Rectal smooth muscle tissue (tissue), 1 donor: Measurements from ENCODE around the gene PBX4.
"Not testable (repeated sequence)": the region's sequence is repeated elsewhere in the genome, so short reads cannot be mapped to it uniquely, and the experiment has no call there.

Experiments
- H3K27ac ChIP-seq: one replicate; pipeline ENCODE4 v1.7.0; 2013; ENCODE audit warnings: low read depth, low read length, inconsistent platforms
- H3K27me3 ChIP-seq: one replicate; pipeline ENCODE4 v1.7.0; 2013; ENCODE audit warnings: low read length; ENCODE audit not compliant: control insufficient read depth, insufficient read depth
- H3K36me3 ChIP-seq: one replicate; pipeline ENCODE4 v1.7.0; 2013; ENCODE audit warnings: low read length; ENCODE audit not compliant: control insufficient read depth, insufficient read depth
- H3K4me1 ChIP-seq: one replicate; pipeline ENCODE4 v1.7.0; 2013; ENCODE audit warnings: low read length; ENCODE audit not compliant: control insufficient read depth, insufficient read depth
- H3K4me3 ChIP-seq: one replicate; pipeline ENCODE4 v1.7.0; 2013; ENCODE audit warnings: low read length
- H3K9ac ChIP-seq: one replicate; pipeline ENCODE4 v1.7.0; 2013; ENCODE audit warnings: low read length

PBX4 gene

DNA sequence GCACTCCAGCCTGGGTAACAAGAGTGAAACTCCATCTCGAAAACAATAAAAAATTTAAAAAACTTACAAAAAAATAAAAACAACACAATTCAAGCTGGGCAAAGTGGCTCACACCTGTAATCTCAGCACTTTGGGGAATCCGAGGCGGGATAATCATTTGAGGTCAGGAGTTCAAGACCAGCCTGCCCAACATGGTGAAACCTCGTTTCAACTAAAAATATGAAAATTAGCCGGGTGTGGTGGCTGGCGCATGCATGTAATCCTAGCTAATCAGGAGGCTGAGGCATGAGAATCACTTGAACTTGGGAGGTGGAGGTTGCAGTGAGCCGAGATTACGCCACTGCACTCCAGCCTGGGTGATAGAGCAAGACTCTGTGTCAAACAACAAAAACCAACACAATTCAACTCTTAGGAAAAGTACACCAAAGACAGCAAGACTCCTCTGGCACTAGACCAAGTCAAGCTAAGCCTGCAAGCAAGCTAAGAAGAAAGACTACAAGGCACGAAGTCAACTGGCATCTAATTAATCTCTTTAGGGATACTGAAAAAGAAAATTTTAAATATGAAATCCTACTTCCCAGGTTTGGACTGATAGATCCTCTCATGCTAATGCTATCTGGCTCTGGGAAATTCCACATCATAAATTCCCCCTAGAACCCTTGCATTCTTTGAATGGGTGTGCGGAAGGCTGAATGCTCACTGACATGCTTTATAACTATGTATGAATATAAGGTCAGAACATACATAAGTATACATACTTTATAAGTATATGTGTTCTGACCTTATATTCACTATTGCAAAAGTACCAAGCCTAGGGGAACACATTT lies 7.9 kb downstream of the PBX4 start:
- H3K36me3 ChIP-seq: no peaks in the 10 kb centered on the region
- no peaks in the 10 kb centered on the region for H3K4me1 ChIP-seq
- H3K4me3 ChIP-seq: no peak overlapping the region
- no peak overlapping the region for H3K27ac ChIP-seq
- no peak overlapping the region for H3K9ac ChIP-seq
- no peaks in the 10 kb centered on the region for H3K27me3 ChIP-seq

DNA sequence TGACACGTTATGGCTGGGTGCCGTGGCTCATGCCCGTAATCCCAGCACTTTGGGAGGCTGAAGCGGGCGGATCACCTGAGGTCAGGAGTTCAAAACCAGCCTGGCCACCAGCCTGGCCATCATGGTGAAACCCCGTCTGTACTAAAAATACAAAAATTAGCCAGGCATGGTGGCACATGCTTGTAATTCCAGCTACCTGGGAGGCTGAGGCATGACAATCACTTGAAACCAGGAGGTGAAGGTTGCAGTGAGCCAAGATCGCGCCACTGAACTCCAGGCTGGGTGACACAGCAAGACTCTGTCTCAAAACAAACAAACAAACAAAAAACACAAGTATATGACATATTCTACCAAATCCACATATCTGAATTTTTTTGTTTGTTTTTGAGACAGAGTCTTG lies 11.8 kb downstream of the PBX4 start:
- H3K36me3 ChIP-seq, H3K27ac ChIP-seq, H3K4me3 ChIP-seq, H3K9ac ChIP-seq, H3K27me3 ChIP-seq, H3K4me1 ChIP-seq: not testable (repeated sequence)

GRCh38 chr19:19606021-19606420 lies 12.5 kb downstream of the PBX4 start:
- H3K4me3 ChIP-seq: no peak overlapping the region
- no peak overlapping the region for H3K9ac ChIP-seq
- no peaks in the 10 kb centered on the region for H3K36me3 ChIP-seq
- H3K4me1 ChIP-seq: no peaks in the 10 kb centered on the region
- H3K27ac ChIP-seq: no peak overlapping the region
- no peaks in the 10 kb centered on the region for H3K27me3 ChIP-seq

GRCh38 chr19:19602713-19603324 lies 15.7 kb downstream of the PBX4 start:
- Histone ChIP-seq H3K4me1 (no peaks in the 10 kb centered on the region), H3K36me3 (no peaks in the 10 kb centered on the region), H3K27ac (no peak overlapping the region), H3K4me3 (no peak overlapping the region), H3K27me3 (no peaks in the 10 kb centered on the region), H3K9ac (no peak overlapping the region)

DNA sequence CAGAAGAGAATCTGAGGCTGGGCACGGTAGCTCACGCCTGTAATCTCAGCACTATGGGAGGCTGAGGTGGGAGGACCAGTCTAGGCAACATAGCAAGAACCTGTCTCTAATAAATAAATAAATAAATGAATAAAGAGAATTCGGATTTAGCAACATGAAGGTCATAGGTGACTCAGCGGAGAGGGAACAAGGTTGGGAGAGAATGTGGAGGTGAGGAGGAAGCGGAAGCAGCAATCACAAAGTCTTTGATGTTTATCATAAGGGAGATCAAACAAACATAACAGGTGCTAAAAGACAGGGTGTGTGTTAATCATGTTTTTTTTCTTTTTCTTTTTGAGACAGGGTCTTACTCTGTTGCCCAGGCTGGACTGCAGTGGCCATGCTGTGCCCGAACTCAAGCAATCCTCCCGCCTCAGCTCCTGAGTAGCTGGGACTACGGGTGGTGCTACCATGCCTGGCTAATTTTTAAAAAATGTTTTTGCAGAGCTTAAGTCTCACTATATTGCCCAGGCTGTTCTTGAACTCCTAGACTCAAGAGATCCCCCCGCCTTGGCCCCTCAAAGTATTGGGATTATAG lies 16.3 kb downstream of the PBX4 start:
- Histone ChIP-seq H3K4me1 (no peaks in the 10 kb centered on the region), H3K27ac (no peak overlapping the region), H3K27me3 (no peaks in the 10 kb centered on the region), H3K9ac (no peak overlapping the region), H3K4me3 (no peak overlapping the region), H3K36me3 (no peaks in the 10 kb centered on the region)

DNA sequence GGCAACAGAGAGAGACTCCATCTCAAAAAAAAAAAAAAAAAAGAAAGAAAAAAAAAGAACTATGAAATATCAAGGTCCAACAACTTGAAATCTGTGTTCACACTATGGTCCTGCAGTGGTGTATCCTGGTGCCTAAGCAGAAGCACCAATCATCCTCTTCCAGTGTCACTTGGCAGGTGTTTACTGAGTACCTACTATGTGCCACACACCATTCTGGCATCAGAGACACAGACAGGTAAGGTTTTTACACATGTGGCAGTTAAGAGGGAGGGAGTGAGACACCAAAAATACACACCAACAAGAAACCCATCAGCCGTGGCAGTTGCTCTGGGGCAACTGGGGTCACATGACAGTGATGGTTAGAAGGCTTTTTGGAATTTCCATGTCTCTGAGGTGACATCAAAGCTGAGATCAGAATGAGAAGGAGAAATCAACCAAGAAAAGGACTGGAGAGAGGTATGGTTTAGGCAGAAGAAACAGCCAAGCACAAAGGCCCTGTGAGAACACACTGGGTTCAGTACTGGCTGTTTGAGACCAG lies 17.6 kb downstream of the PBX4 start:
- Histone ChIP-seq H3K36me3 (no peaks in the 10 kb centered on the region), H3K9ac (no peak overlapping the region), H3K27me3 (no peaks in the 10 kb centered on the region), H3K27ac (no peak overlapping the region), H3K4me3 (no peak overlapping the region), H3K4me1 (no peaks in the 10 kb centered on the region)

DNA sequence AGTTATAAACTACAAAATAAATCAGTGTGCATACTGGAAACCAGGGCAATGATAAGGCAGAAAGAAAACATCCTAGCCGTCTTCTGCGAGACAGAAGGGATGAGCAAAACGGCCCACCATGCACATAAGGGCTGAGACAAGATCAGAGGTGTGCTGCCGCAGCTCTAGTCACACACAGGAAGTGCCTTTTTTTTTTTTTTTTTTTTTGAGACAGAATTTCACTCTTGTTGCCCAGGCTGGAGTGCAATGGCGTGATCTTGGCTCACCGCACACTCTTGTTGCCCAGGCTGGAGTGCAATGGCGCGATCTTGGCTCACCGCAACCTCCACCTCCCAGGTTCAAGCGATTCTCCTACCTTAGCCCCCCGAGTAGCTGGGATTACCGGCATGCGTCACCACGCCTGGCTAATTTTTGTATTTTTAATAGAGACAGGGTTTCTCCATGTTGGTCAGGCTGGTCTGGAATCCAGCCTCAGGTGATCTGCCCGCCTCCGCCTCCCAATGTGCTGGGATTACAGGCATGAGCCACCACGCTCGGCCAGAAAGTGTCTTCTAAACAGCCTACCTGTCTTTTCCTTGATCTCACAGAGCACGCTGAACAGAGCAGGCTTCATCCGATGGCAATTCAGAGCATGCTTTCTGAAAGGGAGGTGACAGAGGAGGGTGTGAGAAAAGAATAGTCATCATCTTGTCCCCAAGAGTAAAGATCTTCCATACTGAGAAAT lies 19.6 kb downstream of the PBX4 start:
- H3K4me3 ChIP-seq, H3K27ac ChIP-seq, H3K27me3 ChIP-seq, H3K9ac ChIP-seq, H3K36me3 ChIP-seq, H3K4me1 ChIP-seq: not testable (repeated sequence)

GRCh38 chr19:19597809-19598306 lies 20.6 kb downstream of the PBX4 start:
- no peak overlapping the region for H3K27ac ChIP-seq

DNA sequence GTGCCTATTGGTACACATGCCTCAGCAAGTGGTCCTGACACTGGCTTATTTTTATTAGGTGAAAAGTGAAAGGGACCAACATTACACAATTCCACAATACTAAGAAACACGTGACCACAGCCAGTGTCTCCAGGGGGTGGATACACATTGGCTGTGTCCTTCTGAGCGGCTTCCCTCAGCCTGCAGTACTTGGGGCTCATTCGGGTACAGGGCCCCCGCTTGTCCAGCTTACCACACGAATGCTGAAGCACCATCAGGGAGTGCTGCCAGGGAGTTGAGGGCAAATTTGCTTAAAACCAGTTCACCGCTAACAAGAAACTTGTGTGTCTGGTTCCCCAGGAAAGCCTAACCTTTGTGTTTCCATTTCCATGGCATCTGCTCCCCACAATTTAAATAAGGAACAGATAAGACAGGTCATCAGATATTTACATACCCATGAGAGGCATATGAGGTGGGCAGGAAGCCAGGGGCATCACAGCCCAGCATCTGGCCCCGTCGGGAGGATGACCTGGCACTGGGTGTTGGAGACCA lies 23.3 kb downstream of the PBX4 start:
- no peak overlapping the region for H3K9ac ChIP-seq
- H3K4me3 ChIP-seq: no peak overlapping the region
- H3K36me3 ChIP-seq: no peaks in the 10 kb centered on the region
- H3K27me3 ChIP-seq: no peaks in the 10 kb centered on the region
- H3K27ac ChIP-seq: no peak overlapping the region
- peaks cover 7% of the 10 kb centered on the region for H3K4me1 ChIP-seq

More at GRCh38 chr19:19597809-19598306, 20.6 kb downstream of the PBX4 start:
- Histone ChIP-seq H3K36me3 (no peaks in the 10 kb centered on the region), H3K9ac (no peak overlapping the region), H3K4me1 (no peaks in the 10 kb centered on the region), H3K4me3 (no peak overlapping the region), H3K27me3 (no peaks in the 10 kb centered on the region)

GRCh38 chr19:19594381-19594780 lies 24.1 kb downstream of the PBX4 start:
- Histone ChIP-seq H3K9ac (no peak overlapping the region), H3K4me3 (no peak overlapping the region), H3K27me3 (no peaks in the 10 kb centered on the region), H3K27ac (no peak overlapping the region), H3K36me3 (no peaks in the 10 kb centered on the region), H3K4me1 (peaks cover 7% of the 10 kb centered on the region)

DNA sequence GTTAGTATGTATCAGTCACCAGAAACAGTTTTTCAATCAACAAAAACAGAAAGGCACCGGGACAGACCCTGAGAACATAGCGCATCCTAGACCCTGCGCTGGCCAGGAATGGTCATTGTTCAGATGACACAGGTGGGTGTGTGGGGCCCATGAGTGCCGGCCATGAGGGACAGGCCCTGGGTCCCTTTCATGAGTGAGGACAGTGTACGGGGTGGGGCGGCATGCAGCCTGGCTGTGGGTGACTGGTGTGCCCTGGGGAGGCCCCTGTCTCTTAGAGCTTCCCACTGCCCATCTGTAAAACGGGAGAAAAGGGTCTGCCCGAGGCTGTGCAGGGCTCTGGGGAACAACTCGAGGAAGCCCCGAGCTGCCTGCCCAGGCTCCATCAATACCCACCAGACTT lies 25.8 kb downstream of the PBX4 start:
- H3K9ac ChIP-seq: no peak overlapping the region
- H3K27ac ChIP-seq: no peak overlapping the region
- H3K4me1 ChIP-seq: peaks cover 7% of the 10 kb centered on the region
- H3K36me3 ChIP-seq: no peaks in the 10 kb centered on the region
- no peak overlapping the region for H3K4me3 ChIP-seq
- no peaks in the 10 kb centered on the region for H3K27me3 ChIP-seq
